Stimulated activated CD4-positive, alpha-beta T cell treated with anti-CD3 and anti-CD28 coated beads, Interleukin-4, amount 100 ng/mL, for 1 hour (primary cell): ENCODE results near the gene DNAJB1.
A peak's percentile ranks its signal among the peaks of the same experiment; 100 is the strongest.
"Not testable (repeated sequence)": the region's sequence is repeated elsewhere in the genome, so short reads cannot be mapped to it uniquely, and the experiment has no call there.

Source experiments
- DNase-seq: peaks from one replicate; pipeline ENCODE4 v3.0.0-alpha.2; 2020

The DNAJB1 gene

GRCh38 chr19:14519860-14520407 is 1.7 kb upstream of the DNAJB1 start:
- no peak for DNase-seq

DNA sequence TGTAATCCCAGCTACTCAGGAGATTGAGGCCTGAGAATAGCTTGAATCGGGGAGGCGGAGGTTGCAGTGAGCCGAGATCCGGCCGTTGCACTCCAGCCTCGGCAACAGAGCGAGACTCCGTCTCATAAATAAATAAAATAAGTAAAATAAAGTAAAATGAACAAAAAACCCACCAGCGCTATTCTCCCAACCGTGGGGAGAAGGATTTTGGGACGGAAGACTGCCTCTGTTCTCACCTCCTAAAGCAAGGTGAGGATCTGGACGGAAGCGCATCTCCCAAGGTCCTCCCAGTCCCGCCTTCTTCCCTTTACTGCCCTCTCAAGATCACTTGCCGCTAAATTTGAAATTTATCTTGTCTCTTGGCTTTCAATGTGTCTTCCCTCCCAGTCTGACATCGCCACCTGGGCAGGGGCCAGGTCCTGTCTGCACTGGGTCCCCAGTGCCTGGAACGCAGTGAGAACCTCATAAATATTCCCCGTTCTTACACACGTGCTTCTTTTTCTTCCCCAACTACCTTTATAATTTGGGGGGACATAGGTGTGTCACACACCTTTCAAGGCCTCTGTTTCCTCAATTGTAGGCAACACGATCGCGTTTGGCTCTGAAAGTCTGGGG is 1.2 kb upstream of the DNAJB1 start:
- no peak for DNase-seq

GRCh38 chr19:14517446-14517839 is 754 bp downstream of the DNAJB1 start:
- no peak for DNase-seq

DNA sequence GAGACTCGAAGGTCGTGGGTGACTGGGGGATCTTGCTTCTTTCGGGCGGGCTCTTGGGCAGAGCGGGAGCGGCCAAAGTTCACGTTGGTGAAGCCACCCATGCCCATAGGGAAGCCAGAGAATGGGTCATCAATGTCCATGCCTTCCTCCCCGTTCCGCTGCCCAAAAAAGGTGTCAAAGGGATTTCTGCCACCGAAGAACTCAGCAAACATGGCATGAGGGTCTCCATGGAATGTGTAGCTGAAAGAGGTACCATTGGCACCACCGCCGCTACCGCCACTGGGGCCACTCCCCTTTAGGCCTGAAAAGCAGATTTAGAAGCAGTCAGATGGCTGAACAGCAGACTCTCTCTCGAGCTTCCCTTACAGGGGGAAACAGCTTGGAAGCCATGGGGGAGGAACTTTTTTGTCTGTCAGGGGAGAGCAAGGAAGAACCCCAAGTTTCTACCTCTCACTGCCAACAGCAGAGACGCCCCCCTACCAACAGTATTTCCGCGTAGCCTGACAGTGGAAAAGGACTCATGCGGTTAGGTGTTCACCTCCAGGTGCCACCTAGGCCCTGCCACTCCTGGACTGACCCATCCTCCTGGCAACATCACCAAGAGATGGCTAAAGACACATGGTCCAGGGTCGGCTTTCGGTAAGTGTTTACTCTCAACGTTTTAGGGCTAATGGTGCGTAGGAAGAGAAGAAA is 1.3 kb downstream of the DNAJB1 start:
- no peak for DNase-seq

DNA sequence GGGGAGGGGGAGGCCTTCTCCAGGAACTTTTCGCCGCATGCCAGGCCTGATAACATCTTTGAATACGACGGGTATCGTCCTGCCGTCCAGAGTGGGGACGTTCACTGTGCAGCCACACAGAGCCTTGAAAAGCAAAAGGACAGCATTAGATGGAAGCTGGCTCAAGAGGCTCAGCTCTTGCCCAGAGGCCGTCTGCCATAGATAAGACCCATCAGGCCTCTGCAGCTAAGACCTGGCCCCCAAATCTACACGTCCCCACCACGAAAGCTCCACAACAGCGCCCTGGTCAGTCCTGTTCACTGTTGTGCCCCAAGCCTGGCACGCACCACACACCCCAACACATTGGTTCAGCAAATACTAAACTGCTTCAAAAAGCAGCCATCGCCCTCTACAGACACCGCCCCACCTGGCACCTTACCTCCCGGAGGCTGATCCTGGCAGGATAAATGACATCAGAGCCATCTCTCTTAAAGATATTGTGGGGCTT is 2.1 kb downstream of the DNAJB1 start:
- DNase-seq, result no peak

DNA sequence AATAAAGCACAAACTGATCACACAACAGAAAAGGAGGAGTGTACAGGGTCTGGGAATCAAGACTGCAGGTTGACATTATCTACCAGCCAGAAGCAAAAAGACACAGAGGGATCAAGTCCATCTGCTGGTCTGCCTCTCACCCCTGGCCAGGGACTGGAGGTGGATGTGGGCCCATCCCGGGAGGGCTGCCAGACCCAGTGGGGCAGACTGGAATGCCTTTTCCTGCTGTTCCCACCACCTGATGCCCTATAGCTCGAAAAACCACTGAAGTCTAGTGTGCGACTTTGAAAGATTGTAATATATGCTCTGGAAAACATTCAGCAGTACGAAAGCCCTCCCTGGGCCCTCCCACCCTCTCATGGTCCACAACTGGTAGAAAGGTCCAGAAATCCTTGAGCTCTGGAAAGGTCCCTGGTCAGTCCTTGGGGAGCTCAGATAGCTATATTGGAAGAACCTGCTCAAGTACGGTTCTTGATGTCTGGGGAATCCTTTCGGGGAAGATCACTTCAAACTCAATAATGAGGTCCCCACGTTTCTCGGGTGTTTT is 2.6 kb downstream of the DNAJB1 start:
- no peak for DNase-seq

DNA sequence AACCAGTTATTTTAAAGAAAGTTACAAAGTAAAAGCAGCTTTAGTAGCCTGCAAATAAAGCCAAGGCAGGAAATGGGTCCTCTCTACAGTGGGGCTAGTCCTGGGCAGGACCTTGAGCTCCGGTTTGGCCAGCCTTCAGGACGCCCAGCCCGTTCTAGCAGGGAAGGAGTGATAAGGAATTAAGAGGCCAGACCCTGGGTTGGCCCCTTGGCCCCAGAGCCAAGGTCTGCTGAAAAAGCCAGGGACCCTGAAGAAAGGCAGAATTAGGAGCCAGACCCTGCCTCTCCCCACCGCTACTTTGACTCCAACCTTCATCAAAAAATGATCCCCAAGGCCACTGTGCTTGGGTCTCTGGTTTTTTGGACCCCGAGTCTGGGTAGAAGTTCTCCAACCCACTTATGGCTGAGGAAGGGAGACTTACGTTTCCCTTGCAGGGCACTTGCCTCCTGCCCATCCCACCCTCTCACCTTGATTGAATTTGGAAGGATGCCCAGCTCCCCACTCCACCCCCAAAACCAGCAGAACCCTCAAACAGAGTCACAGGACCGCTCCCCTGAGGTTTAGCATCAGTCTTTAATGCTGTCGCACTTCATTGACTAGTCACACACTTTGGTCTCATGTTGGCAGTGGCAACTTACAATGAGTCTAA is 3.9 kb downstream of the DNAJB1 start:
- DNase-seq, result no peak

DNA sequence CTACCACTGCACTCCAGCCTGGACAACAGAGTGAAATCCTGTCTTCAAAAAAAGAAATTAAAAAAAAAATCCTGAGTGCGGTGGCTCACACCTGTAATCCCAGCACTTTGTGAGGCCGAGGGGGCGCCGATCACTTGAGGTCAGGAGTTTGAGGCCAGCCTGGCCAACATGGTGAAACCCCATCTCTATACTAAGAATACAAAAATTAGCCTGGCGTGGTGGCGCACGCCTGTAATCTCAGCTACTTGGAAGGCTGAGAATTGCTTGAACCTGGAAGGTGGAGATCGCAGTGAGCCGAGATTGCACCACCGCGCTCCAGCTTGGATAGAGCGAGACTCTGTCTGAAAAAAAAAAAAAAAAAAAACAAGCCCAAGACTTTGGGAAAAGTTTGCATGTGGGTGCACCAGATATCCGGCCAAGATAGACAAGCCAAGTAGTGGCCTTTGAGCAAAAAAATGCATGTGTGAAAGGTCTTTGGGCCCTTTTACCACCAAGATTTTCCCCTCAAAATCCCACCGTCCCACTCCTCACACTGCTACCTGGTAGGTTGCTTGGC is 5.7 kb downstream of the DNAJB1 start:
- no peak for DNase-seq

DNA sequence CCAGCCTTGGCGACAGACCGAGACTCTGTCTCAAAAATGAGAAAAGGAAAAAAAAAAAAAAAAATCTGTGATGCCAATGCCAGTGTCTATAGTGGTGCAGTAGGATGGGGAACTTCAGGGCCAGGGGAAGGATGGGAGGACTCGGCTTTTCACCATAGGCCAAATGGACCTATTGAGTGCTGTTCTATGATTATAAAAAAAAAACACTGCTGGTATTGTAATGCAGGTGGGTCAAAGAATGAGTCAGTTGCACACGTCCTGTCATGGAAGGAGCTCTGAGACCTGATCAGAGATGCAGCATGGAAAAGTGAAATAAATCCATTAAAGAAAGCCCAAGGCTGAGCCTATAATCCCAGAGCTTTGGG is 7.0 kb downstream of the DNAJB1 start:
- DNase-seq, result no peak

- no peak for DNase-seq
Observed at GRCh38 chr19:14510311-14511228, 7.6 kb downstream of the DNAJB1 start.

GRCh38 chr19:14507704-14508542 is 10.3 kb downstream of the DNAJB1 start:
- no peak for DNase-seq

DNA sequence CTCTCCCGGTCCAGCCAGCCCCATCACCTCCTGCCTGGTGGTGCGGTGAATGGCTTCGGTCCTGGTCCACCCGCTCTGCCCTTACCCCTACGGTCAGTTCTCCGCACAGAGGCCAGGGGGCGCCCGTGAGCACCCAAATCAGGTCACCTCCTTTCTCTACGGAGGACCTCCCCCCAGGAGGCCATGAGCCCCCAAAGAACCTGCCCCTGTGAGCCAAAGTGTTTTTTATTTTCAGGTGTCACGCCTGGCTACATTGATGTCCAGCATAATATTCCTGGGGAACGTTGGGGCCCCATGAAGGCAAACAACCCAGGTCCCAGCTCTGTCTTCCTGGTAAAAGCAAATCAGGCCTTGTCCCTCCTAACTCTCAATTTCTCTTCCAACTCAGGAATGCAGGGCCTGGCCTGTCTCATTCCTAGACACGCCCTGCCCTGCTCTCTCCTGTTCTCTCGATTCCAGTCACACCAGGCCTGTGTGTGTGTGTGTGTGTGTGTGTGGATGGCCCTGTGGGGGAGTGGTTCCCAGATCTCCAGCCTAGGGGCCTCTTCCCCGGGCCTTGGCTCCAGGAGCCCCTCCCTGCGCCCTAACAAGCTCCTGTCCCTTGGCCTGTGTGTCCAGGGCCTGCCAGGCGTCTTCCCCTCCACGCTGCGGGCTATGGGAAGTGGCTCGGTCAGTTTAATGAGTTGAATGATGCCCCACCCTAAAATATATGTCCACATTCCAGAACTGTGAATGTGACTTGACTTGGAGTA is 12.5 kb downstream of the DNAJB1 start:
- peak; percentile 73 for DNase-seq

DNA sequence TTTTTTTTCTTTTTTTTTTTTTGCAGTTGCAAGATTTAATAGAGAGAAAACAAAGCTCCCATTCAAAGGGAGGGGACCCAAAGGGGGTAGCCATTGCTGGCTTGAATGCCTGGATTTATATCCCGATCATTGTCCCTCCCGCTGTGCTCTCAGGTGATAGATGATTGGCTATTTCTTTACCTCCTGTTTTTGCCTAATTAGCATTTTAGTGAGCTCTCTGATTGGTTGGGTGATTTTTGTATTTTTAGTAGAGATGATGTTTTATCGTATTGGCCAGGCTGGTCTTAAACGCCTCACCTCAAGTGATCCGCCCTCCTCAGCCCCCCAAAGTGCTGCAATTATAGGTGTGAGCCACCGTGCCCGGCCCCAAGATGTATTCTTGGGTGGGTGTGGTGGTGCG is 13.6 kb downstream of the DNAJB1 start:
- DNase-seq, result not testable (repeated sequence)

- DNase-seq, result no peak
Observed at GRCh38 chr19:14503285-14503684, 14.9 kb downstream of the DNAJB1 start.

DNA sequence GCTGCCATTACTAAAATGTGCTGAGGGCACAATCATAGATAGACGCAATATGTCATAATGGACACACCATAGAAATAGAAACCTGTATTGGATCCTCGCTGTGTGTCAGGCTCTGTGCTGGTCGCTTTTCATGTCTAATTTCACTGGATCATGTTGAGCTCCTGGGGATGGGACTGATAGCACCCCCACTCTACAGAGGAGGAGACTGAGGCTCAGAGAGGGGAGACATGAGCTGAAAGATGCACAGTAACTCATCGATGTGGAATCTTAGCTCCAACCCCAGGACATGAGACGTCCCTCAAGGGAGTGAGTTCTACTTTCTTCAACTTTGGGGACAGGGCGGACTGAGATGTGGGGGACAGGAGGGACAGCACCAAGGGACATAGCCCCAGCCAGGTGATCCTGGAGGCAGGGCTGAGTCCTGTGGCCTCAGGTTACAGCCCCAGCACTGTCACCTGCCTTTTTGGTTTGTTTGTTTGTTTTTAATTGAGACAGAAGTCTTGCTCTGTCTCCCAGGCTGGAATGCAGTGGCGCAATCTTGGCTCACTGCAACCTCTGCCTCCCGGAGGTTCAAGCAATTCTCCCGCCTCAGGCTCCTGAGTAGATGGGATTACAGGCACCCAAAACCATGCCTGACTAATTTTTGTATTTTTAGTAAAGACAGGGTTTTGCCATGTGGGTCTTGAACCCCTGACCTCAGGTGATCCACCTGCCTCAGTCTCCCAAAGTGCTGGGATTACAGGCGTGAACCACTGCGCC is 15.7 kb downstream of the DNAJB1 start:
- no peak for DNase-seq

GRCh38 chr19:14497228-14497921 is 20.8 kb downstream of the DNAJB1 start:
- no peak for DNase-seq

DNA sequence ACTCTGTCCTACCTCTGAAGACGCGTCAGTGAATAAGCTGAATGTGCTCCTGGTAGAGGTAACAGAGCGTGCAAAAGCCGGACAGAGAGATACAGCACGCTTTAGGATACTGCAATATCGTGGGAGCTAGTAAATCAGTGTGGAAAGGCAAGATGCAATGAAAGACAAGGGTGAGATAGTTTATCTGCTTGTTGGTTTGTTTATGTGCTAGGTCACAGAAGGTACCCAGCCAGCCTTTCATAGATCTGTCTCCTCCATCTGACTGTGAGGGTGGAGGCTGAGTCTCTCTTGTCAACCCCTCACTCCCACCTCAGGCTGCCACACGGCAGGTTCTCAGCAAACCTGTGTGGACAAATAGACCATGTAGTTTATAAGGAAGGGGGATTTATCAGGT is 21.4 kb downstream of the DNAJB1 start:
- no peak for DNase-seq

DNA sequence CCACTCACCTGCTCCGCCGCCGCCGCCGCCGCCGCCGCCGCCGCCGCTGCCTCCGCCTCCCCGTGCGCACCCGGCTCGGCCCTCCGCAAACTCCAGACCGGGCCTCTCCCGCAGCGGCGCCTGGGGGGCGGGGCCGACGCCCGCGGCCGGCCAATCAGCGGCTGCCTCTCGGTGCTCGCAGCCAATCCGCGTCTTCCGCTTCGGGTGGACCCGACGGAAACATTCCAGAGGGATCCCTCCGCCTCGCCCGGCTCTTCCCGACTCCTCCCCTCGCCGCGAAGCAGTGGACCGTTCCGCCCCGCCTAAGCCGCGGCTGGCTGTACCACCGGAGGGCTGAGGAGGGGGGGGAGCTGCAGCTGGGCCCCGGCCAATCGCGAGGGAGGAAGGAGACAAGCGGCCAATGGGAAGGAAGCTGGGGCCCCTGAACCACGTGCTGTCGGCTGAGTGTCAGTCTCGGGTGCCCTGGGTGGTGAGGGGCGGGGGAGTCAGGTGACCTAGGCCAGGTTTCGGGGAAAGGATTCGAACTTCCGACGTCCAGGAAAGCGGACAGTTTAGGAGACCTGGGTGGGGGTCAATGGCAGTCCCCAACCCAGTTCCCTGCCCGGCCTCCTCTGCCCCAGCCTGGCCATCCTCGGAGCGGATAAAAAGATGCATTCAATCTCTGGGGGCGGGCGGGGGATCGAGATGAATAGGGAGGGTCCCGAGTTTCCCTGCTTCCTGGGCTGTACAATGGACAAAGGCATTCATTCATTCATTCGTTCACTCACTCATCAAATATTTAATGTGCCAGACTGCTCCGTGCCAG is 22.0 kb downstream of the DNAJB1 start, which contains the start of gene GIPC1:
Gene GIPC1 (minus strand): TSS at position 99 of the 805 bp plus-strand sequence. CDS start 13,151 bp downstream, outside the sequence.
- peak; percentile 85 for DNase-seq
